H1 (cell line): ENCODE results near the gene FAM163A. TPM values are rescaled to one million over a fixed set of nuclear protein-coding genes. Genes with fewer than 3 reads are reported as not detected.
A peak's percentile ranks its signal among the peaks of the same experiment; 100 is the strongest.

Experiments used
- CTCF ChIA-PET: fragments of 300-600 bp; sonication (Branson Sonifier 250); formaldehyde crosslinking; loops from one replicate; lab custom pipeline; 2021; ENCODE audit not compliant: partially characterized antibody; lab: Charles Lee
- POLR2A ChIA-PET: fragments of 300-600 bp; sonication (Branson Sonifier 250); formaldehyde crosslinking; loops from one replicate; lab custom pipeline; 2021; ENCODE audit warnings: inconsistent platforms; ENCODE audit not compliant: partially characterized antibody; lab: Charles Lee
- DNase-seq, 2 experiments: peaks; one replicate each; pipeline versions ENCODE4 v3.0.0 to v3.0.0-alpha.2; 2010 to 2022; ENCODE audit warnings: low spot score in 2 of 2, low read depth in 1 of 2, mixed read lengths in 1 of 2
- FAIRE-seq: peaks from 2 replicates; lab custom pipeline; 2011; peaks lifted over from hg19 to GRCh38; lab: Jason Lieb, UNC
- H2AFZ ChIP-seq: 2 replicates; pipeline ENCODE4 v1.8.1; 2012; ENCODE audit warnings: low read length, inconsistent platforms
- H2AK5ac ChIP-seq: 2 replicates; pipeline ENCODE4 v1.6.1; 2013; ENCODE audit warnings: low read depth, low read length
- H2BK120ac ChIP-seq: replicated peaks from 2 replicates; pipeline ENCODE3; 2013; ENCODE audit warnings: low read depth, low read length, inconsistent platforms
- H2BK12ac ChIP-seq: 2 replicates; pipeline ENCODE4 v1.6.1; 2013; ENCODE audit warnings: low read depth, low read length
- H2BK15ac ChIP-seq: 2 replicates; pipeline ENCODE4 v1.6.1; 2013; ENCODE audit warnings: low read length
- H2BK20ac ChIP-seq: 2 replicates; pipeline ENCODE4 v1.6.1; 2013; ENCODE audit warnings: low read length
- H2BK5ac ChIP-seq: 2 replicates; pipeline ENCODE4 v1.6.1; 2013; ENCODE audit warnings: low read depth, low read length
- H3K14ac ChIP-seq: 2 replicates; pipeline ENCODE4 v1.6.1; 2013; ENCODE audit warnings: inconsistent platforms; ENCODE audit not compliant: insufficient read length
- H3K18ac ChIP-seq: 2 replicates; pipeline ENCODE4 v1.6.1; 2013; ENCODE audit warnings: low read length; ENCODE audit errors: extremely low read depth
- H3K23ac ChIP-seq: 2 replicates; pipeline ENCODE4 v1.6.1; 2013; ENCODE audit warnings: inconsistent platforms; ENCODE audit not compliant: insufficient read length
- H3K23me2 ChIP-seq: 2 replicates; pipeline ENCODE4 v1.6.1; 2013; ENCODE audit warnings: low read depth, low read length
- H3K27ac ChIP-seq: 2 replicates; pipeline ENCODE4 v1.6.1; 2011; ENCODE audit warnings: low read depth, low read length, inconsistent platforms
- H3K27me3 ChIP-seq, 4 experiments: replicated peaks in 1 of 4; 1 replicate in 1 of 4; 2 replicates in 3 of 4; pipeline versions ENCODE4 v1.6.1 to v1.8.1; 2011 to 2013; ENCODE audit warnings: low read length in 3 of 4, mild to moderate bottlenecking in 3 of 4, inconsistent platforms in 2 of 4, mixed read lengths in 2 of 4, moderate library complexity in 1 of 4; ENCODE audit not compliant: control insufficient read depth in 3 of 4, insufficient read depth in 3 of 4; ENCODE audit errors: extremely low read depth in 1 of 4
- H3K36me3 ChIP-seq, 4 experiments: 2 replicates each; pipeline versions ENCODE4 v1.6.1 to v1.8.1; 2011 to 2013; ENCODE audit warnings: mild to moderate bottlenecking in 4 of 4, low read length in 3 of 4, moderate library complexity in 2 of 4, control low read depth in 1 of 4, inconsistent platforms in 1 of 4; ENCODE audit not compliant: insufficient read depth in 4 of 4, control insufficient read depth in 2 of 4
- H3K4ac ChIP-seq: replicated peaks from 2 replicates; pipeline ENCODE3; 2013; ENCODE audit warnings: low read length, low read depth, mixed read lengths, inconsistent platforms; ENCODE audit not compliant: insufficient read length
- H3K4me1 ChIP-seq, 4 experiments: replicated peaks in 1 of 4; 1 replicate in 1 of 4; 2 replicates in 3 of 4; pipeline versions ENCODE4 v1.6.1 to v1.8.1; 2011 to 2013; ENCODE audit warnings: low read length in 3 of 4, inconsistent platforms in 2 of 4, mixed read lengths in 1 of 4; ENCODE audit not compliant: insufficient read depth in 4 of 4, control insufficient read depth in 3 of 4
- H3K4me2 ChIP-seq, 2 experiments: 2 replicates each; pipeline versions ENCODE4 v1.6.1 to v1.8.1; 2011 to 2013; ENCODE audit warnings: low read depth in 2 of 2, low read length in 2 of 2, control low read depth in 1 of 2, inconsistent platforms in 1 of 2, mild to moderate bottlenecking in 1 of 2; ENCODE audit not compliant: insufficient read depth in 1 of 2
- H3K4me3 ChIP-seq, 4 experiments: fragments of 200-600, 300-600 bp in 1 of 4; sonication (generic), shearing (Covaris generic), sonication (Bioruptor Twin) in 1 of 4; 2 replicates each; pipeline versions ENCODE4 v1.5.1 to v1.8.1; 2011 to 2016; ENCODE audit warnings: low read length in 4 of 4, low read depth in 3 of 4, control low read depth in 2 of 4, inconsistent platforms in 2 of 4, mild to moderate bottlenecking in 2 of 4, mixed read lengths in 1 of 4, moderate library complexity in 1 of 4; ENCODE audit not compliant: insufficient read depth in 2 of 4; ENCODE audit errors: extremely low read depth in 1 of 4
- H3K56ac ChIP-seq: replicated peaks from 2 replicates; pipeline ENCODE3; 2013; ENCODE audit warnings: low read depth, mild to moderate bottlenecking, mixed read lengths, low read length, inconsistent platforms; ENCODE audit not compliant: insufficient read length
- H3K79me1 ChIP-seq: 2 replicates; pipeline ENCODE4 v1.6.1; 2013; ENCODE audit warnings: low read depth, low read length, control low read depth
- H3K79me2 ChIP-seq, 2 experiments: 2 replicates each; pipeline versions ENCODE4 v1.6.1 to v1.8.1; 2012 to 2013; ENCODE audit warnings: low read length in 2 of 2, mild to moderate bottlenecking in 2 of 2, inconsistent platforms in 1 of 2; ENCODE audit not compliant: insufficient read depth in 2 of 2, control insufficient read depth in 1 of 2
- H3K9ac ChIP-seq, 4 experiments: replicated peaks in 1 of 4; 1 replicate in 1 of 4; 2 replicates in 3 of 4; pipeline versions ENCODE4 v1.6.1 to v1.8.1; 2011 to 2013; ENCODE audit warnings: low read depth in 3 of 4, low read length in 3 of 4, control low read depth in 2 of 4, mild to moderate bottlenecking in 2 of 4, moderate library complexity in 2 of 4, inconsistent platforms in 1 of 4; ENCODE audit errors: extremely low read depth in 1 of 4
- H3K9me3 ChIP-seq, 2 experiments: 2 replicates each; pipeline versions ENCODE4 v1.6.1 to v1.8.1; 2012 to 2013; ENCODE audit warnings: mild to moderate bottlenecking in 2 of 2, moderate library complexity in 2 of 2, control low read depth in 1 of 2, inconsistent platforms in 1 of 2, low read depth in 1 of 2, low read length in 1 of 2, mixed read lengths in 1 of 2; ENCODE audit not compliant: insufficient read depth in 2 of 2
- H4K20me1 ChIP-seq, 2 experiments: replicated peaks in 1 of 2; 2 replicates each; pipeline versions ENCODE3 to v1.8.1; 2011 to 2013; ENCODE audit warnings: inconsistent platforms in 2 of 2, low read length in 2 of 2, mild to moderate bottlenecking in 1 of 2; ENCODE audit not compliant: insufficient read depth in 2 of 2, control insufficient read depth in 1 of 2
- H4K5ac ChIP-seq: 2 replicates; pipeline ENCODE4 v1.6.1; 2013; ENCODE audit warnings: low read length, low read depth, mixed read lengths, inconsistent platforms; ENCODE audit not compliant: insufficient read length
- H4K8ac ChIP-seq: 2 replicates; pipeline ENCODE4 v1.8.0; 2013; ENCODE audit warnings: mild to moderate bottlenecking, moderate library complexity, low read length, inconsistent platforms; ENCODE audit not compliant: insufficient read depth; ENCODE audit errors: extremely low read depth
- H4K91ac ChIP-seq: replicated peaks from 2 replicates; pipeline ENCODE3; 2013; ENCODE audit warnings: low read length, mixed read lengths, inconsistent platforms; ENCODE audit not compliant: insufficient read length
- ATF2 ChIP-seq: IDR thresholded peaks from 2 replicates; pipeline ENCODE4 v1.6.1; 2012; ENCODE audit warnings: low read length, inconsistent platforms
- BCL11A ChIP-seq, 2 experiments: IDR thresholded peaks; one replicate each; pipeline ENCODE4 v1.6.1; 2011; ENCODE audit warnings: low read depth in 2 of 2, low read length in 2 of 2, mild to moderate bottlenecking in 2 of 2
- BRCA1 ChIP-seq: IDR thresholded peaks from 2 replicates; pipeline ENCODE4 v1.6.1; 2012; ENCODE audit warnings: low read depth, low read length, improper control_type of control experiment
- CREB1 ChIP-seq: IDR thresholded peaks from 2 replicates; pipeline ENCODE4 v1.6.1; 2012; ENCODE audit warnings: inconsistent platforms
- MAFK ChIP-seq: IDR thresholded peaks from 2 replicates; pipeline ENCODE4 v1.6.1; 2012; ENCODE audit warnings: low read depth, mild to moderate bottlenecking, improper control_type of control experiment, low read length
- PHF8 ChIP-seq: fragments of 200-600 bp; sonication (generic); conservative IDR thresholded peaks from 2 replicates; pipeline ENCODE4 v1.7.1; 2012; ENCODE audit warnings: low read depth, mild to moderate bottlenecking, inconsistent platforms, low read length, moderate library complexity
- SAP30 ChIP-seq: fragments of 300-600 bp; sonication (generic); IDR thresholded peaks from 2 replicates; pipeline ENCODE4 v1.7.1; 2012; ENCODE audit warnings: low read length, moderate library complexity, mild to moderate bottlenecking, inconsistent platforms; ENCODE audit not compliant: insufficient read depth, insufficient replicate concordance
- SP1 ChIP-seq: IDR thresholded peaks from 2 replicates; pipeline ENCODE4 v1.6.1; 2011; ENCODE audit warnings: low read depth, low read length
- SP2 ChIP-seq: IDR thresholded peaks from 2 replicates; pipeline ENCODE4 v1.6.1; 2012; ENCODE audit warnings: mild to moderate bottlenecking, low read length, inconsistent platforms
- SRF ChIP-seq: IDR thresholded peaks from 2 replicates; pipeline ENCODE4 v1.6.1; 2011; ENCODE audit warnings: mild to moderate bottlenecking, low read depth, low read length, moderate library complexity
- WGBS, 2 experiments: shearing (Covaris generic) in 1 of 2; methylation state at CpG; one replicate each; pipeline versions ENCODE4 v1.1.6 to v1.1.7; 2013 to 2015; ENCODE audit warnings: low lambda C conversion rate in 2 of 2, mixed read lengths in 2 of 2, inconsistent platforms in 1 of 2, low coverage in 1 of 2, missing lambda C conversion rate in 1 of 2; ENCODE audit not compliant: insufficient replicate concordance in 2 of 2, insufficient coverage in 1 of 2, insufficient read length in 1 of 2; ENCODE audit errors: extremely low coverage in 1 of 2, missing lambda C conversion rate in 1 of 2; 5-methylcytosine and 5-hydroxymethylcytosine counted together
- polyA plus RNA-seq, 7 experiments: library from polyadenylated mRNA; depleted of rRNA in 3 of 7; stranded (reverse) in 5 of 7; unstranded in 2 of 7; fragments of >200 nt in 5 of 7; fragments of 200-250 nt in 2 of 7; gene quantifications; 1 replicate in 5 of 7; 2 replicates in 1 of 7; 4 replicates in 1 of 7; pipeline versions ENCODE4 v1.2.1 to v1.2.3, GENCODE V29; 2011 to 2013; ENCODE audit warnings: missing spikeins in 2 of 7, mixed read lengths in 2 of 7
- total RNA-seq: library from RNA; stranded (reverse); fragmentation: NEBNext Ultra II Directional; extraction: Animal tissue kit (Norgen Biotek cat#: 25700); gene quantifications from 2 replicates; pipeline ENCODE4 v1.2.1, GENCODE V29; 2021

The FAM163A gene
- total and polyA plus RNA-seq, 2 of the 8 experiments (the other 6 are each of a cell fraction or from before 2014, with no cell fraction given): 0.13 to 0.18 TPM

- H3K4me3 ChIP-seq: no peak overlapping the region
- H3K27ac ChIP-seq: no peak overlapping the region
- no peak overlapping the region for H3K18ac ChIP-seq
- H2BK12ac ChIP-seq: no peak overlapping the region; the same call in 1 of the 2 replicates
- H3K56ac ChIP-seq: no peak overlapping the region
- H3K23me2 ChIP-seq: no peaks in the 10 kb centered on the region
- ChIA-PET CTCF (interaction anchor here (1.1 to 4.4 kb wide), 11 partner anchors 10 to 157 kb away, joined by 3 to 32 read pairs (median 4); no protein-coding TSS in a partner anchor), POLR2A (interaction anchor here (1.1 to 1.2 kb wide), 2 partner anchors 12 to 18 kb away, joined by 3 to 4 read pairs; no protein-coding TSS in a partner anchor)
- no peaks in the 10 kb centered on the region for H3K79me2 ChIP-seq
- H3K9ac ChIP-seq: no peak overlapping the region
- 92% methylated on average over 13 of the region's 13 CpGs; no CpG with 5 or more reads in 1 of the 2 experiments for WGBS, 2 experiments
- H3K4me1 ChIP-seq: peaks cover 5 to 15% (median 7%) of the 10 kb centered on the region in 4 experiments; a peak in 4 of 7 replicates
- H3K23ac ChIP-seq: no peak overlapping the region
- no peak overlapping the region for H4K91ac ChIP-seq
- no peak overlapping the region for H2BK5ac ChIP-seq
- H3K36me3 ChIP-seq: no peaks in the 10 kb centered on the region
- no peak overlapping the region for H4K8ac ChIP-seq
- no peak overlapping the region for H4K5ac ChIP-seq
- H2AFZ ChIP-seq: no peak overlapping the region
- no peak for DNase-seq
- no peaks in the 10 kb centered on the region for H3K79me1 ChIP-seq
- H3K9me3 ChIP-seq: no peaks in the 10 kb centered on the region
- peak overlapping the region; percentile 3; the same call in 1 of the 2 replicates for H2BK15ac ChIP-seq
- H2BK120ac ChIP-seq: no peak overlapping the region
- no peak overlapping the region for H2AK5ac ChIP-seq
- FAIRE-seq: no peak
- no peak overlapping the region for H3K4ac ChIP-seq
- H3K14ac ChIP-seq: no peak overlapping the region
- no peaks in the 10 kb centered on the region for H4K20me1 ChIP-seq
- H3K4me2 ChIP-seq: no peak overlapping the region
- H2BK20ac ChIP-seq: no peak overlapping the region; the same call in 1 of the 2 replicates
- H3K27me3 ChIP-seq: no peaks in the 10 kb centered on the region
- TF ChIP-seq BRCA1 (no peak), SP1 (no peak), BCL11A (IDR thresholded peaks at IDR 0.05; ENCODE audit: low read depth in 2 of 2, low read length in 2 of 2) (no peak), ATF2 (no peak), CREB1 (no peak), SAP30 (no peak), SP2 (no peak), PHF8 (no peak), MAFK (no peak), SRF (no peak)
These were observed 44.0 kb downstream of the FAM163A start for GRCh38 chr1:179786815-179787685.
